HG03521 (cell line): ENCODE measurements around the gene CDH20.

Experiments used
- ATAC-seq: cut with Tn5 transposase; IDR thresholded peaks from one replicate; pipeline ENCODE4 v1.9.1; 2021; ENCODE audit warnings: mild to moderate bottlenecking, moderate library complexity; ENCODE audit not compliant: unreplicated experiment

The CDH20 gene

DNA sequence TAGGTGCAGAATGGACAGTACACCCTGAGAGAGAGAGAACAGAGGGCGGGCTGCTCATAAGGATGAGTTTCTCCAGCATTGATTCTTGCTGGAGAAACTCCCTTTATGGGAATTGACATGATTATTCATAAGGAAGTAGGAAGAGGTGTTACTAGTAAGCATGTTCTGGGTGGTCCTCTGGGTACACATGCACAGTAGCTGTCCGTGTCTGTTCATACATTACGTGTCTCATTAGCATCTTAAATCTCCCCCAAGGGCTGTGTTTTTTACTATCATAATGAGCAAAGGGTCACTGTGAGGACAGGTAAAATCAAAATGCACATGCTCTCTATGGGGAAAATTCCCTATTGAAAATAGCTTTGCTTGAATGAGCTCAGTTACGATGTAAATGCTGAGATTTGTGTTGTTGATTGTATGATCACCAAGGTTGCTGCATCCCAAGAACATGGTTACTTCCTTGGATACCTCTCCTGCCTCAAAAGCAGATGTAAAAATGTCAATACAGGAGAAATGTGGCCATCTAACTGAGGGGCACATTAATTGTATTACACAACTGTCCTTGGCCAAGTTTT, 238.9 kb downstream of the CDH20 start:
- ATAC-seq: no peak

DNA sequence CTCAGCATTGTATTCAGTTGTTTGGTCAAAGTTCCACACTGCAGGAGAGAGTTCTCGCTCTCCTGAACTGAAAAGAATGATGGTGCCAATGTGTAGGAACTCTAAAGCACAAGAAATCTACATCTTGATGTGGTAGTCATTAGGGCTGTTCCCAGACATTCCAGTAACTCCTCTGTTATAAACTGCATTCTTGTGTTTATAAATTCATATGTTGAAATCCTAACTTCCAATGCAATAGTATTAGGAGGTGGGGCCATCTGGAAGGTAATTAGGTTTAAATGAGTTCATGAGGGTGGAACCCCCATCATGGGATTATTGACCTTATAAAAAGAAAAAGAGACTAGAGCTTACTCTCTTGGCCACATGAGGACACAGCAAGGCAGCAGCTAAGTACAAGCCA, 239.6 kb downstream of the CDH20 start:
- no peak for ATAC-seq

DNA sequence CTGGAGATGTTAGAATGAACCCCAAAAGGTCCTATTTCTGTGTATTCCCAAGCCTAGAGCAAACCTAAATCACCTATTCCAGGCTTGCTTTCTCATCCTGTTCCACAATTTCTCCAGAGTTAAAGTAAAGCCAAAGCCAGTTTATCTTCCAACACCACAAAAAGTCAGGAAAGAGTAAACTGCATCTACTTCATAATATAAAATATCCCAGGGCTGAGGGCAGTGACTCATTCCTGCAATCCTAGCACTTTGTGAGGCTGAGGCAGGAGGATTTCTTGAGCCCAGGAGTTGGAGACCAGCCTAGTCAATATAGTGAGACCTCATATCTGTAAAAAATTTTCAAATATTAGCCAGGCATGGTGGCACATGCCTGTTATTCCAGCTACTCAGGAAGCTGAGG, 241.4 kb downstream of the CDH20 start:
- no peak for ATAC-seq

DNA sequence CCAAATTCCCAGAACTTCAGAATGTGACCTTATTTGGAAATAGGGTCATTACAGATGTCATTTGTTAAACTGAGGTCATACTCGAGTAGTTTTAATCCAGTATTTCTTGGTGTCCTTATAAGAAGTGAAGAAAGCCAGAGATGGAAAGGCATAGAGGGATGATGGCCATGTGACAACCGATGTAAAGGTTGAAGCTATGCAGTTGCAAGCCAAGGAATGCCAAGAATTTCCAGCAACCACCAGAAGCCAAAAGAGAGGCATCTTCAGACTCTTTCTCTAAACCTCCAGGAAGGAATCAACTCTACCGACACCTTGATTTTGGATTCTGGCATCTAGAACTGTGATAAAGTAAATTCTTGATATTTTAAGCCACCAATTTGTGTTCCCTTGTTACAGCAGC, 242.2 kb downstream of the CDH20 start:
- no peak for ATAC-seq

DNA sequence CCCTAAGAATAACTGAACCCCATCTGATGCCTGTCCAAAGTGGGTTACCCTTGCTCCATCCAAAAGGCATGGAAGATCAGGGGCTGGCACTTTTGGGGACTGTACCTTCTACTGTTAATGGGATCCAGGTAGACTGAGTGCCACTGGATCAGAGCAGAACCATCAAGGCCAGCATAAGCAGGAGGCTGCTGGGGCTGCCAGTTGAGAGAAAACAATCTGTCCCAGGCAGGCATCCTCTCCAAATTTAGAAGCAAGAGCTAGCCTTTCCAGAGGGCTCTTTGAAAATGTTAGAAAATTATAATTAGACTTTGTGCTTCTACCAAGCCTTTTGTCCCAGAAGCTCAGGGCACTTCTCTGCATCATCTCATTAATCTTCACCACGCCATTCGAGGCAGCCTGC, 245.6 kb downstream of the CDH20 start:
- ATAC-seq: no peak

DNA sequence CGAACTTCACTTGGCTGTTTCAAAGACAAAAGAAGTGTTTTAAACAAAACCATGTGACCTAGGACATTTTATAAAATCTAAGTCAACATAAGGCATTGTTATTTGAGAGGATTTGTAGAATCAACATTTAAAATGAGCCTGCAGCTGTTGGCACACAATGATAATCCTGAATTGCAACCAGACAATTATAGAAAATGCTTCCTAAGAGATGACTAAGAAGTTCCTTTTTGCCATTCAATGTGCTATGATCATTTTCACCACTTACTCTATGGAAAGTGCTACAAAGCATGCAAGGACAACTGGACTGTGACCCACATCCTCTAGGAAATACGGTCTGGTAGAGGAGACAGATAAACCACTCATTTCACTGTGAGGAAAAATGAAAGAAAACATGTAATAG, 246.4 kb downstream of the CDH20 start:
- no peak for ATAC-seq

DNA sequence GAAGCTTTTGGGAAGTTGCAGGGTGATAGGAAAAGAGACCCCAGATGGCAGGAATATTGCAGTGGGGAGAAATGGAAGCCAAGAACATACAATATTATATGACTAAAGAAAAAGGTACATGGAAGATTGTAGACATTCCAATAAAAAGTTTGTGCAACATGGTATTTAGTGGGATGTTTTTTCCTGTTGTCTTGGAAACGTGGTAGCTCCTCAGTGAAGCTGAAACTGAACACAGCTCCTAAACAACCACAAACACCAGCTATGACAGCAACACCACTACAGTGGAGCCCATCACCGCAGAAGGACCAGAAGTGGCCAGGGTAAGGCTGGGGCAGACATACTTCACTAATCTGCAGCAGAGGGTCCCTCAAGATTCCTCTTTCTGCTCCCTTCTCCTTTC, 246.8 kb downstream of the CDH20 start:
- no peak for ATAC-seq

DNA sequence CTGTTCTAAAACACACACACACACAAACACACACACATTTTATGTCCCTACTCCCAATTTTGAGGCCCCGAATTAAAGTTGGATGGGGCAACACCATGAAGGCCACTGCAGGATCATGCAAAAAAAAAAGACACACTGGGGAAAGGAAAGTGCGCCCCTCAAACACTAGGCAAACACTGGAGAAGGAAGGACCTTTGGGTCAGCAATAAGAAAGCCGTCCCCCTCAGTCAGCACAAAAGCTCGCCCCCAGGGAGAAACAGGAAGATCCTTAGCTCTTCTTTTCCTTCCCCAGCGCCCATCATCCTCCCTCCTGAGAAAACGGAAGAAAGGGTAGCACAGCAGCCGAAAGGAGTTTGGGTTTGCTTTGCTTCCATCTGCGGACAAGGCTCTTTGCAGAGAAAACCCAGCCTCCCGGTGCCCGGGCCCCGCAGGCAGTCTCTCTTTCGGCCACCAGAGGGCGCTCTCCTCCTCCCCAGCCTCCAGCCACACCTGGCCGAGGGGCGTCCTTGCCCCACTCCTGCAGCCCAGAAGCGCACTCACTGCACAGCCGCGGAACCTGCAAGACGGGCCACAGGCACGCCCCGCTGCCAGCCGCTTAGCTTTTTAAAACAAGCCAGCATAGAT, 248.5 kb downstream of the CDH20 start:
- ATAC-seq: peak; percentile 81

DNA sequence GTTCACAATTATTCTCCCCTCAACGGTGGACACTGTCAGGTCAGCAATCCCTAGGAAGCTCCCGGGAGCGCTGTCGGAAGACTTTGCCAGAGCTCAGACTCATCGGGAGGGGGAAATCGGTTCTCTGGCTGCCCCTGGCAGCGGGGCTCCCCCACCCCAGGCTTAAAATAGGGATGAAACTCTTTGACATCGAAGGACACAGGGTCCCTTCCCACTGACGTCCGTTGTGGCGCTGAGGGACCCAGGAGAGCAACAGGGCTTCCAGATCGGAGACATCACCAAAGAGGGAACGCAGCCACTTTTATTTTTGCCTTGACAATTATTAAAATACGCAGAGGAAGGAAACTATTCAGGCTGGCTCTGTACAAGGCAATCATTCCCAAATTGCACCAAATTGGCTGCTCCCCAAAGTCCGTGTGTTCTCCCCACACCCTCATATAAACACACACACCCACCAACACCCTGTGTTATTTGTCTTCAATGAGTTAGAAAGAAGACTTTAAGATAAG, 249.0 kb downstream of the CDH20 start:
- ATAC-seq: no peak

DNA sequence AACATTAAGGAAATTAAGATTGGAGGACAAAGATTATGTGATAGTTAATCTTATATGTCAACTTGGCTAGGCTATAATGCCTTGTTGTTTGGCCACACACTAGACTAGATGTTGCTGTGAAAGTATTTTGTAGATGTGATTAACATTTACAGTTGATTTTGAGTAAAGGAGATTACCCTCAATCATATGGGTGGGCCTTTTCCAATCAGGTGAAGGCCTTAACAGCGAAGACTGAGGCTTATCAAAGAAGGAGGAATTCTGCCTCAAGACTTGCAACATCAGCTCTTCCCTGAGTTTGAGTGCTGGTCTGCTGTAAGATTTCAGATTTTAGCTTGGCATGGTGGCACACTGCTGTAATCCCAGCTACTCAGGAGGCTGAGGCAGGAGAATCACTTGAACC, 250.3 kb downstream of the CDH20 start:
- ATAC-seq: no peak

DNA sequence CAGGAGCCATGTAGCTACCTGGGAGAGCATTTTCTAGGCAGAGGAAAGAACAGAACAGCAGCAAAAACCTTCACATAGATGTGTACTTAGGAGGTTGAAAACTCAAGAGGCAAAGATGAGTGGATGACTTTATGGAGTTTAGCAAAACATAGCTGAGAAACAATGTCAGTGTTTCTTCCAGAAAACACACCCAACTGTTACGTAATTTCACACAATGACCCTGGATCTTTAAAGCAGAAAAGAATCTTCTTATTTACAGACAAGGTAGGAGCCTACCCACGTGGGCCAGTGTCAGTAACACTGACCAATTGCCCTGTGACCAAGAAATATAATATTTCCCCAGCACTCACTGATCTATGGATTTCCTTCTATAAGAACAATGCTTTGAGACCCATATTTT, 254.6 kb downstream of the CDH20 start:
- no peak for ATAC-seq

DNA sequence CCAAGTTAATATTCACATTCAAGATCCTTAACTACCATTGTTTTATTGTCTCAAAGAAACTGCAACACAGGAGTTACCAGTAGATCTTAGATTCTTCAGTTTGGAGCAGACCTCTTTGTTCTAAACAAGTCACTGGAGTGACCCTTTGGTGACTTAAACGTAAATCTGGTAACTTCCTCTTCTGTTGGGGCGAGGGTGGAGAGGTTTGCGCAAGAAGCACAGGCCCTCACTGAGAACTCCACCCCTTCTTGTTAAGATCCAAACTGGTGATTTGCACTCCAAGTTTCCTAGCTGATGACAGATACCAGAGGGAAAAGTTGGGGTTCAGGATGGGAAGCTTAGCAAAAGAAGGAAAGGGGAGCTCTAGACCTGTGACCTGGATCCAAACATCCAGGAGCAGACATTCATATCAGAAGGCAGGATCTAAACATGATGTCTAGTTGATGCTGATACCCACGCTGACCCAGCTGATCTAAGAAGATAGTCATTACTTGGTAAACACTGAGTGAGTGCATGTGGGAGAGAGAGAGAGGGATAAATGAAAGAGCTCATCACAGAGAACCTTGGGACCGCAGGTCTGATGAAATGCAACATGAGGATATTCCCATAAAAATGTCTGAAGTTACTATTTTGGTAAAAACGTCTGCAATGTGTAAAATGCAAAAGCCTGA, 256.0 kb downstream of the CDH20 start:
- ATAC-seq: no peak

DNA sequence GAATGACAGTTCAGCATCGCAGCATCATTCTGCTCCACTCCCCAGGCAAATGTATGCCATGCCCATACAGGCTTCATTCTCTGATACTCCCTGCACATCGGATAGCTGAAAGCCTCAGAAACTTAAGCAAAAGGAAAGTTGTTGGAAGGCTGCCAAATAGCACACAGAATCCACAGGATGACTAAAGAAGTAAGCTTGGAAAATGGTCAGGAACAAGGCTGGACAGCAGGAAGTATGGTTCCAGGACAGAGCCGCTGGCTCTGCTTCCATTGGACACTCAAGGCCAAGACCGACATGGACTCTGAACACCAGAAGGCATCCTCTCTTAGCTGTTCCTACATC, 256.5 kb downstream of the CDH20 start:
- ATAC-seq: no peak

DNA sequence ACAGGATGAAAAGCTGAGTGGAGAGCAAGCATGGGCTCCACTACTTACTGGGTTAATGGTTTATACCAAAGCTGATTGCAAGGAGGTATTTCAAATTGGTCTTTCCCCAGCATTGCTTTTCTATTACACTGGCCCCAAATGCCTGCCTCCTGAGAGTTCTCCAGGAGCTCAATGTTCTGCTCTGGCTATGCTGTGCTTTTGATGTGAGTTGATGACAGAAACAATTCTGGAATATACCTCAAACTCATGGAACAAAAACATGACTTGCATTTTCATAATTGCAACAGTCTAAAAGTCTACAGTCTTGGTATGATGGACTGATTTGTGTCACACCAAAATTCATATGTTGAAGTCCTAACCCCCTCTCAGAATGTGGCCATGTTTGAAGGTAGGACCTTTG, 258.0 kb downstream of the CDH20 start:
- no peak for ATAC-seq

DNA sequence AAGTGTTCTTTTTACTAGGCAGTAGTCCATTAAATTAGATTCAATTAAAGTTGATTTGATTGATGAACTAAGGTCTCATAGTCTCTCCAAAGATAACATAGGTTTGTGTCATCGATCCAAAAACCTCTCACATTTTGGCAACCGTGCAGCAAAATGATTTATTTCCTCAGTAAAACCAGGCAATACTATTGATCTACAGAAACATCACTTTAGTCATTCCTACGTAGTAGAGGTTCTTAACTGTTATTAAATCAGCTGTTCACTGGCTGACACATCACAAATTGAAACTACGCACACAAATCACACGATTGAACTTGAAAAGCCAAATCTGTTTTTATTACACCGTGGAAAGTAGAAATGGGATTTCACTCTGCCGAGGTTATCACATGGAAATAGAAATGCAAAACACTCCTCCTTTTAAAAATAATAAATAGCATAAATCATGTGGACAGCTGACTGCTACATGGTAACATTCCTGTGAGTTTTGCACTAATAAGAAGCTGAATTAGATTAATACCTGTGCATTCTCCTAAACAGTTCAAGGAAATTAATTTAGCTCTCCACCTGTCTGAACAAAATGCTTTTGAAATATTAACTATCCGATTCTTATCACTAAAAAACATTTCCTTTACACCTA, 262.5 kb downstream of the CDH20 start:
- ATAC-seq: no peak

DNA sequence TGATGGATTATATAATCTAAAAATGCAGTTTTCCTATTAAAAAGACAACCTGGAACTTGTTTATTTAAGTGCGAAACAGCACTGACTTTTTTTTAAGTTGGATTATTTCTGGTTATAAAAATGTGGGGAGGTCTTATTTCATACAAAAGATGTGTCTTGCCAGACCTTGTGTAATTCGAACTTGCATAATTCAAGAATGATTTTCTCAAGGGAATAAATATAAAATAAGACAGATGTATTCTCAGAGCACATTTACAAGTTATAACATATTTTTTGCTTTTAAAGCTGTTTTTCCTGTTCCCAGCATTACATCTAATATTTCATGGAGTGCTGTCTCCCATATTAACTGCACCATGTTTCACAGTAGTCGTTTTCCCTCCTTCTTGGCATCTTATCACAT, 263.1 kb downstream of the CDH20 start:
- ATAC-seq: no peak

DNA sequence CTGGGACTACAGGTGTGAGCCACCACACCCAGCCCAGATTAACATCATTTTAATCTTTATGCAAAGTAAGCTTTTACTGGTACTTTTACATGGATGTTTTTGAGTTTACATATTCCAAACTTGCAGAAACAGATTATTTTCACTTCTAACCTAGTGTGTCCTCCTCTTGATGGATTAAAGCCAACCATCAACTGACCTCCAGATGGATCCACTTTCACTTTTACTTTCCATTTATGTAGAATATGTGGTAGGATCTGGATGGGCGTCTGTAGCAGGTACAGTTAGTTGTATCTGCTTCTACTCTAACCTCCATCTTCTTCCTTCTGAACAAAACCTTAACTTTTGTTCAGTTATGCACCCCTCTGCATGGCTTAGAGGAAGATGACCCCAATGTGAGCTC, 264.1 kb downstream of the CDH20 start:
- ATAC-seq: no peak

DNA sequence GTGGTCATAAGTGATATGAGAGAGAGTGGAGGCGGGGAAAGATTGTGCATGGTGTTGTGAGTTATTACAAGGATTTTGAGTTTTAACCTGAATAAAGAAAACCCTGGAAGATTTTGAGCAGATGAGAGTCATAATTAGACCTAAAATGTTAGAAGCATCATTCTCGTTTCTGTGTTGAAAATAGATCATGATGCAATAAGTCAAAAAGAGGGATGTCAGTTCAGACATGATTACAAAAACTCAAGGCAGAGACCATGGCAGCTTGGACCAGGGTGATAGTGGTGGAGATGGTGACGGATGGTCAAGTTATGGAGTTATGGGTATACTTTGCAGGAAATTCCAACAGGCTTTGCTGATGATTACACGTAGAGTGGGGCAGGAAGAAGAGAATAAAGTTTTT, 267.2 kb downstream of the CDH20 start:
- ATAC-seq: no peak

DNA sequence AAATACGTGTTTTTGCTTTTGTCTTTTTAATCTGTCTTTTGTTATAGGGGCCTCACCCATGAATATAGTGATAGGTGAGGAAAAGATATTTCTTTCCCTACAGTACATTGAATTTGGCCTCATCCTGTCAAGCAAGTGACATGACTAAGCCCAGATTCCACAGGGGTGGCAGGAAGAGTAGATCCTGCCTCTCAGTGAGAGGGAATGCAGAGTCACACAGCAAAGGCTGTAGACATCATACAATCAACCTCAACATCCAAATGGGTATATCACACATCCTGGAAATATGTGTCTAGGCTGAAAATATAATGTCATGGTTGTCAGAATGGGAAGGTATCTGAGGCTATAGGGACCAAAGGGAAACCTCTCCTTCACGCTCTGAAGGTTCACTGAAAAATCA, 269.6 kb downstream of the CDH20 start:
- no peak for ATAC-seq
